H9 (cell line): ENCODE results near the gene BSN. TPM values are rescaled to one million over a fixed set of nuclear protein-coding genes. Genes with fewer than 3 reads are reported as not detected.

ENCODE experiments used
- DNase-seq: peaks from one replicate; pipeline ENCODE4 v3.0.0-alpha.2; 2017
- H2AFZ ChIP-seq: one replicate; pipeline ENCODE4 v1.6.1; 2013; ENCODE audit warnings: mild to moderate bottlenecking, low read length, control low read depth, moderate library complexity
- H2AK5ac ChIP-seq: 2 replicates; pipeline ENCODE4 v1.6.1; 2013; ENCODE audit warnings: low read length, control low read depth, mixed read lengths; ENCODE audit not compliant: insufficient read length
- H2BK120ac ChIP-seq: one replicate; pipeline ENCODE4 v1.6.1; 2013; ENCODE audit warnings: low read depth, mild to moderate bottlenecking, low read length, control low read depth, inconsistent platforms; ENCODE audit not compliant: poor library complexity, severe bottlenecking
- H2BK12ac ChIP-seq: 2 replicates; pipeline ENCODE4 v1.6.1; 2013; ENCODE audit warnings: low read length, control low read depth, mixed read lengths, low read depth; ENCODE audit not compliant: insufficient read length
- H2BK15ac ChIP-seq: 2 replicates; pipeline ENCODE4 v1.6.1; 2013; ENCODE audit warnings: low read depth, low read length, control low read depth
- H2BK20ac ChIP-seq: one replicate; pipeline ENCODE4 v1.6.1; 2013; ENCODE audit warnings: low read depth, mild to moderate bottlenecking, low read length, control low read depth, inconsistent platforms; ENCODE audit not compliant: poor library complexity, severe bottlenecking
- H2BK5ac ChIP-seq: 2 replicates; pipeline ENCODE4 v1.6.1; 2013; ENCODE audit warnings: low read length, control low read depth, mixed read lengths; ENCODE audit not compliant: insufficient read length
- H3K14ac ChIP-seq: 2 replicates; pipeline ENCODE4 v1.6.1; 2013; ENCODE audit warnings: low read length, control low read depth; ENCODE audit not compliant: insufficient read depth
- H3K18ac ChIP-seq: 2 replicates; pipeline ENCODE4 v1.6.1; 2013; ENCODE audit warnings: low read depth, mild to moderate bottlenecking, mixed read lengths, low read length, control low read depth; ENCODE audit not compliant: insufficient read length
- H3K23ac ChIP-seq: 2 replicates; pipeline ENCODE4 v1.6.1; 2013; ENCODE audit warnings: low read length, control low read depth, mixed read lengths, low read depth; ENCODE audit not compliant: insufficient read length
- H3K23me2 ChIP-seq: 2 replicates; pipeline ENCODE4 v1.6.1; 2013; ENCODE audit warnings: low read depth, mild to moderate bottlenecking, mixed read lengths, low read length, control low read depth; ENCODE audit not compliant: insufficient read length, poor library complexity, severe bottlenecking
- H3K27ac ChIP-seq: 2 replicates; pipeline ENCODE4 v1.5.1; 2013; ENCODE audit warnings: low read length, control low read depth, mixed read lengths, low read depth; ENCODE audit not compliant: insufficient read length
- H3K27me3 ChIP-seq: 2 replicates; pipeline ENCODE4 v1.6.1; 2013; ENCODE audit warnings: low read length, control low read depth, inconsistent platforms; ENCODE audit not compliant: insufficient read depth
- H3K4ac ChIP-seq: 2 replicates; pipeline ENCODE4 v1.6.1; 2013; ENCODE audit warnings: low read depth, mild to moderate bottlenecking, control low read depth, inconsistent platforms, low read length, moderate library complexity
- H3K4me1 ChIP-seq: 2 replicates; pipeline ENCODE4 v1.6.1; 2013; ENCODE audit warnings: low read length, control low read depth, inconsistent platforms; ENCODE audit not compliant: insufficient read depth
- H3K4me2 ChIP-seq: 2 replicates; pipeline ENCODE4 v1.6.1; 2013; ENCODE audit warnings: low read length, control low read depth, mixed read lengths; ENCODE audit not compliant: insufficient read length, insufficient read depth
- H3K56ac ChIP-seq: 2 replicates; pipeline ENCODE4 v1.6.1; 2013; ENCODE audit warnings: low read depth, mild to moderate bottlenecking, mixed read lengths, low read length, control low read depth; ENCODE audit not compliant: insufficient read length
- H3K79me1 ChIP-seq: 2 replicates; pipeline ENCODE4 v1.6.1; 2013; ENCODE audit warnings: low read depth, mild to moderate bottlenecking, moderate library complexity, low read length, control low read depth, inconsistent platforms; ENCODE audit not compliant: insufficient read depth, poor library complexity, severe bottlenecking
- H3K79me2 ChIP-seq: 2 replicates; pipeline ENCODE4 v1.6.1; 2013; ENCODE audit warnings: low read length, control low read depth, inconsistent platforms; ENCODE audit not compliant: insufficient read depth
- H3K9ac ChIP-seq: 2 replicates; pipeline ENCODE4 v1.6.1; 2013; ENCODE audit warnings: low read length, control low read depth, mixed read lengths; ENCODE audit not compliant: insufficient read length; ENCODE audit errors: extremely low read depth
- H3K9me3 ChIP-seq: one replicate; pipeline ENCODE4 v1.6.1; 2013; ENCODE audit warnings: low read depth, low read length, inconsistent platforms; ENCODE audit not compliant: control insufficient read depth
- H3T11ph ChIP-seq: one replicate; pipeline ENCODE4 v1.6.1; 2013; ENCODE audit warnings: mild to moderate bottlenecking, low read length, control low read depth, inconsistent platforms
- H4K20me1 ChIP-seq: one replicate; pipeline ENCODE4 v1.6.1; 2013; ENCODE audit not compliant: control insufficient read depth, insufficient read length, insufficient read depth
- H4K5ac ChIP-seq: 2 replicates; pipeline ENCODE4 v1.6.1; 2013; ENCODE audit warnings: low read depth, mild to moderate bottlenecking, mixed read lengths, low read length, control low read depth; ENCODE audit not compliant: insufficient read length
- H4K8ac ChIP-seq: replicated peaks from 2 replicates; pipeline ENCODE4 v1.6.1; 2013; ENCODE audit warnings: low read length, control low read depth, mixed read lengths, low read depth; ENCODE audit not compliant: insufficient read length
- H4K91ac ChIP-seq: 2 replicates; pipeline ENCODE4 v1.6.1; 2013; ENCODE audit warnings: low read depth, mild to moderate bottlenecking, moderate library complexity, mixed read lengths, low read length, control low read depth; ENCODE audit not compliant: insufficient read length
- H3K27ac Mint-ChIP-seq, 3 experiments: 2 replicates in 2 of 3; 3 replicates in 1 of 3; pipeline ENCODE4 v1.8.0; 2020 to 2021; ENCODE audit warnings: mixed read lengths in 3 of 3, mild to moderate bottlenecking in 1 of 3, moderate library complexity in 1 of 3
- H3K27me3 Mint-ChIP-seq: 2 replicates; pipeline ENCODE4 v1.8.0; 2021; ENCODE audit warnings: low read depth, mild to moderate bottlenecking, moderate library complexity, mixed read lengths
- H3K36me3 Mint-ChIP-seq, 3 experiments: 2 replicates in 2 of 3; 3 replicates in 1 of 3; pipeline ENCODE4 v1.8.0; 2020 to 2021; ENCODE audit warnings: low read depth in 3 of 3, mixed read lengths in 3 of 3; ENCODE audit not compliant: insufficient read depth in 1 of 3
- H3K4me1 Mint-ChIP-seq, 2 experiments: 2 replicates each; pipeline ENCODE4 v1.8.0; 2020; ENCODE audit warnings: mixed read lengths in 2 of 2
- H3K4me3 Mint-ChIP-seq, 2 experiments: 2 replicates in 1 of 2; 3 replicates in 1 of 2; pipeline ENCODE4 v1.8.0; 2020 to 2021; ENCODE audit warnings: mild to moderate bottlenecking in 2 of 2, mixed read lengths in 2 of 2, moderate library complexity in 1 of 2
- H3K9me3 Mint-ChIP-seq, 2 experiments: 2 replicates in 1 of 2; 3 replicates in 1 of 2; pipeline ENCODE4 v1.8.0; 2020; ENCODE audit warnings: mild to moderate bottlenecking in 2 of 2, mixed read lengths in 2 of 2, moderate library complexity in 1 of 2
- WGBS: extraction: QIAGEN DNeasy Blood & Tissue Kit; methylation state at CpG from one replicate; pipeline ENCODE4 v1.1.7; 2013; ENCODE audit warnings: missing lambda C conversion rate, low lambda C conversion rate, mixed read lengths; ENCODE audit not compliant: insufficient read length; ENCODE audit errors: extremely low coverage; 5-methylcytosine and 5-hydroxymethylcytosine counted together
- total RNA-seq: library from RNA; stranded (reverse); gene quantifications from 2 replicates; pipeline ENCODE4 v1.2.1, GENCODE V29; 2021
- TF ChIP-seq, protein P1 (sequence below): fragments of 200-600 bp; sonication (generic); conservative IDR thresholded peaks from 3 replicates; pipeline ENCODE4 v1.8.0; 2021; ENCODE audit warnings: antibody characterized with exemption, mild to moderate bottlenecking

BSN gene
- total RNA-seq, 1 experiment from 2014 or later: 2.4 TPM

DNA sequence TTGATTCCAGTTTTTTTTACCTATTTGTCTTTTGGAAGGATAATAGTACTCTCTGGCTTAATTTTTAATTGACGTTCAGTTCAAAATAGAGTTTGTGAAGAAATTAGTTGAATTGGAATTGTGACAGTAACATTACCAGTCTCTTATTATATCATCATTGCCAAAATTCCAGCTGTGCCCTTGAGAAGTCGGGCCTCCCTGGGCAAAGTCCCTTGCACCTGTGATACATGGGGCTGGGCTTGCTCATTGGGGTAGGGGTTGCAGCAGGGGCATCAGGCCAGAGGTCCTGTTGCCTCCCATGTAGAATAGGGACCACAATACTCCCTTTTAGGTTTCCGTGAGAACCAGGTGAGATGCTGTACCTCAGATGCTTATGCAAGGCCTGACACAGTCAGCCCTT is 92.0 kb downstream of the BSN start:
- Mint-ChIP-seq H3K4me1 (no peaks in the 10 kb centered on the region), H3K27ac (no peak overlapping the region), H3K4me3 (no peak overlapping the region), H3K9me3 (no peaks in the 10 kb centered on the region), H3K27me3 (no peaks in the 10 kb centered on the region), H3K36me3 (no peaks in the 10 kb centered on the region)
- no CpG with 5 or more reads among the region's 3 CpGs for WGBS
- Histone ChIP-seq H2AK5ac (no peak overlapping the region), H3K27ac (no peak overlapping the region), H4K8ac (no peak overlapping the region), H3K27me3 (no peaks in the 10 kb centered on the region), H4K20me1 (no peaks in the 10 kb centered on the region), H3K18ac (no peak overlapping the region), H2AFZ (no peak overlapping the region), H2BK20ac (no peak overlapping the region), H3K56ac (no peak overlapping the region), H4K5ac (no peak overlapping the region), H3K4me2 (no peak overlapping the region), H2BK12ac (no peak overlapping the region), H3K23ac (no peak overlapping the region), H3K23me2 (no peaks in the 10 kb centered on the region), H2BK120ac (no peak overlapping the region), H3K9me3 (no peaks in the 10 kb centered on the region), H2BK5ac (no peak overlapping the region), H3K14ac (no peak overlapping the region; the same call in 1 of the 2 replicates), H3K79me2 (no peaks in the 10 kb centered on the region), H4K91ac (no peak overlapping the region), H3K79me1 (no peaks in the 10 kb centered on the region), H3K4ac (no peak overlapping the region), H3K9ac (no peak overlapping the region), H3K4me1 (no peaks in the 10 kb centered on the region), H2BK15ac (no peak overlapping the region), H3T11ph (no peak overlapping the region)
- TF ChIP-seq, protein P1, sequence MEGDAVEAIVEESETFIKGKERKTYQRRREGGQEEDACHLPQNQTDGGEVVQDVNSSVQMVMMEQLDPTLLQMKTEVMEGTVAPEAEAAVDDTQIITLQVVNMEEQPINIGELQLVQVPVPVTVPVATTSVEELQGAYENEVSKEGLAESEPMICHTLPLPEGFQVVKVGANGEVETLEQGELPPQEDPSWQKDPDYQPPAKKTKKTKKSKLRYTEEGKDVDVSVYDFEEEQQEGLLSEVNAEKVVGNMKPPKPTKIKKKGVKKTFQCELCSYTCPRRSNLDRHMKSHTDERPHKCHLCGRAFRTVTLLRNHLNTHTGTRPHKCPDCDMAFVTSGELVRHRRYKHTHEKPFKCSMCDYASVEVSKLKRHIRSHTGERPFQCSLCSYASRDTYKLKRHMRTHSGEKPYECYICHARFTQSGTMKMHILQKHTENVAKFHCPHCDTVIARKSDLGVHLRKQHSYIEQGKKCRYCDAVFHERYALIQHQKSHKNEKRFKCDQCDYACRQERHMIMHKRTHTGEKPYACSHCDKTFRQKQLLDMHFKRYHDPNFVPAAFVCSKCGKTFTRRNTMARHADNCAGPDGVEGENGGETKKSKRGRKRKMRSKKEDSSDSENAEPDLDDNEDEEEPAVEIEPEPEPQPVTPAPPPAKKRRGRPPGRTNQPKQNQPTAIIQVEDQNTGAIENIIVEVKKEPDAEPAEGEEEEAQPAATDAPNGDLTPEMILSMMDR: no peak
- DNase-seq: no peak
